ENCODE measurements around the gene KIAA0513. TPM values are rescaled to one million over a fixed set of nuclear protein-coding genes. Genes with fewer than 3 reads are reported as not detected.
"Not testable (repeated sequence)": the region's sequence is repeated elsewhere in the genome, so short reads cannot be mapped to it uniquely, and the experiment has no call there.

KIAA0513 gene
- polyA plus RNA-seq, 3 donors, result 2.4 to 7.3 (median 4.7) TPM

DNA sequence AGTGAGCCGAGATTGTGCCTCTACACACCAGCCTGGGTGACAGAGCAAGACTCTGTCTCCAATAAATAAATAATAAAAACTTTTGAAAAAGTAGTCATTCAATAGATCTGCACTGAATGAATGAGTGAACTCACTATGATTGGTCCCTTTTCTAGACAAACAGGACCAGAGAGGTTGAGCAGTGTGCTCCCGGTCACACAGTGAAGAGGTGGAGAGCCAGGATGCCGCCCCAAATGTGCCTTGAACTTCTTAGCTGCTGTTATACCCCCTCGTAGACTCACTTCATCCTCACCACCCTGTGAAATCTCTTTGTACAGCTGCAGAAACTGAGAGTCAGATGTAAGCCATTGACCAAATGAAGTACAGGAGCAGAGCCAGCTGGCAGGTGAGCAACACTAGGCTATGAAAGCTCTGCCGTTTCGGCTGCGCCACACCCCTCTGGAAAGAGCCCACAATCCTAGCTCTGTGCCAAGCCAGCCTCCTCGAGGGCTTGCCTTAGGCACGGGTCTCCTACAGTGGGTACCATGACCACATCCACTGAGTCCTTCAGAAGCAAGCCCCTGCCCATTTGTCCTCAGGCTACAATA lies 7.8 kb upstream of the KIAA0513 start:
- no peak overlapping the region for H3K27ac ChIP-seq (ENCODE audit: low read depth, low read length)
- WGBS, 3 donors, result 33 to 66% (median 65%) methylated on average over 9 of the region's 9 CpGs

DNA sequence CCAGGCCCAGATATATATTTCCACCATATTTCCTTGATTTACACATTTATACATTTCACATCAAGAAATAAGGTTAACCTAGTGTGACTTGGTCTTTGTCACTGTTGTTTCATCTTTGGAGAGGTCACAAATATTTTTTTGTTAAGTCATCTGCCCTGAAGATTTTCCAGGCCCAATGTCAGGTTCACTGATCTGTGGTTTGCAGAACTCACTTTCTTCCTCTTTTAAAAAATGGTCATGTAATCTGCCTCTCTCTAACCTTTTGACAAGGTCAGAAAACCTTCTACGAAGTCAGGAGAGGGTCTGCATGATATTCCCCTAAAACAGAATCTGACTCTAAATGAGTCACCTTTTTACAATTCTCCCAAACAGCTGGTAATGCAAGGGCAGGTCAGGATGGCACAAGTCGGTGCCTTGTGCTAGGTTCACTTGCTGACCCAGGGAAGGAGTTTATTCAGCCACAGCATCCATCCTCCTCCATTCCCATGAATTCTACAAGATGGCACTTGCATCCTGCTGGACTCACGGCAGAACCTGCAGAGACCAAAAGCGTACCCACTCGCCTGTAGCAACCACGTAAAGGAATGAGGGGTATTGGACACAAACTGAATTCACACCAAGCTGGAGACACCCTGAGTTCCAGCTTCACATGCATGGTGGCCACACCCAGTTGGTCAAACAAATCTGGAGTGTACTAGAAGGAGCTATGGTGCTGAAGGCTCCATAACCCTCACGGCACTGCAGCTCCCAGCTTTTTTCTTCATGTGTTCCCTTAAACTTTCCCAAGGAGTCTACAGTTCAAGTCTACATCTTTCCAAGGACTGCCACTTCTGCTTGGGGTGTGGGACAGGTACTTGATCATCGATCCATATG lies 1.6 kb upstream of the KIAA0513 start:
- 82 to 86% (median 82%) methylated on average over 8 of the region's 8 CpGs for WGBS, 3 donors

DNA sequence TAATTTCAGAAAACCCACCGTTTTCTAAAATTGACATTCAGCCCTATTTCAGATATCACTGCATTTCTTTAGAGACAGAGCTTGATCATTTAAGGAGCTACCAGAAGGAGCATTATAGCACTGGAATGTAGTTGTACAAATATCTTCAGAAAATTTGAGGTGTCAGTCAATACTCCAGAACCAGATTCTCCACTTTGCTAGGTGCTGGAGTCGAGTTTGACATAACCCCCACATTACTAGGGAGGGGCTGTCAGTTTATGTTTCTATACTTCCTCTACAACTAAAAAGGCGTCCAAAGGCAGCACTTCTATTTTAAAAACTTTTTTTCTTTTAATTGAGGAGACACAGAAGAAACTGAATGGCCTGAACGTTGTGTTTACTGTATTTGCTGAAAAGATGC lies 892 bp upstream of the KIAA0513 start:
- WGBS, 3 donors, result 34 to 48% (median 42%) methylated on average over 4 of the region's 4 CpGs
- H3K27ac ChIP-seq (ENCODE audit: low read depth, low read length), result no peak overlapping the region

More for the DNA sequence above, 1.6 kb upstream of the KIAA0513 start:
- H3K27ac ChIP-seq (ENCODE audit: low read depth, low read length), result no peak overlapping the region

DNA sequence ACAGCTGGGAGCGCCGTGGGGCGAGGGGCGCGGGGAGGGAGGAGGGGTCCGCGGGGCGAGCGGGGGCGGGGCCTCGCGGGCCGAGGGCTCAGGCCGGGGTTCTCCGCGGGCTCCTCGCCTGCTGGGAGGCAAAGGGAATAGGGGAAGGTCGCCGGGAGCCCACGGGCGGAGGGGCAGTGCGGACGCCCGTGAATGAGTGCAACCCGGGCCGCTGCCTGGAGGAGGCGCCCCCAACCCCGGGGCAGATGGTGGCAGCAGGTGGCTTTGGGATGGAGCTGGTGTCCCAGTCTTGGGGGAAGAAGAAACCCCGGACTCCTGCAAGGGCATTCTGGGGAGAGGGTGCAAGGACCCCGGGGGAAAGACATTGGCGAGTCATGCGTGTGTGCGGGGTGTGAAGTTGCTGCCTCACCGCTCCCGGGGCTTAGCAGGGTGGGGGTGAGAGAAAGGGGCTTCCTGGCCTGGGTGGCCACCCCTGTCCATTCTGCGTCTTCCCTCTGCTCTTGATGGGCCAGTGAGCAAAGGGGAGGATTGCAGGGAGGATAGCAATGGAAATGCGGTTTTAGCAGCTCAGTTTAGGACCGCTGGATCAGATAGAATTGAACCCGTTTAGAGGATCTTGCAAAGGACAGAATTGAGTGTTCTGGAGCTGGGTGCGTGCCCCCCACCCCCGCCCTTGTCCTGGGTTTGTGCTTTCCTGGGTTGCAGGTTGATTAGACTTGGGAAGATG lies 526 bp downstream of the KIAA0513 start:
- H3K27ac ChIP-seq (ENCODE audit: low read depth, low read length), result no peak overlapping the region
- WGBS, 3 donors, result 3% methylated on average over 30 to 41 of the region's 41 CpGs

DNA sequence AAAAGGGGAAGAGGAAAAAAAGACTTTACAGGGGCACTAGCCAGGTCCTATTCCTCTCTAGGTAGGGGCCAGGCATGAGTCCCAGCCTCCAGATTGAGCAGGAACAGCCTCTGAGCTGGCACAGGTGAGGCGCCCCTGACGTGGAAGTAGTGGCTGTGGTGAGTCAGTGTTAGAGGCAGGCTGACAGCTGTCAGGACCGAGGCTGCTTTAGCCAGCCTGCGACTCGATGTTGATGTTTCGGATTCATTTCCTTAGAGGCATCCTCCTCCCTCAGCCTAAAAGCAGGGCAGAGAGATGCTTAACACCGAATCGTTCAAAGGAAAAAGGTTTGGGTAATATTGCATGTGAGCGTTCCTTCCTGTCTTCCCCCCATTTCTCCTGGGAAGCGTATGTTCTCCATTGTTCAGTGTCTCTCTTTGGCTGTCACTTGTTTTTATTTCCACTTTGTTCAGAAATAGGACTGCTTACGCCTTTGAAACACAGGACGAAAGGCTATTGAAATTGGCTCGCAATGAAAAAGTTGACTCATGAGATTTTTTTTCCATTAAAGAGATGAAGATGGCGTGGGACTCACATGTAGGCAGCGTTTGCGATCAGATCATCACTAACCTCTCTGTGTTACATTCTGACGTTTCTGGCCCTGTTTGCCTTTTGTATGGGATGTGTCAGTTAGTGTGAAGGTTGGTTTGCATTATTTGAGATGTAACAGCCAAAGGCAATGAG lies 1.3 kb downstream of the KIAA0513 start:
- WGBS, 3 donors, result 18 to 29% (median 19%) methylated on average over 17 of the region's 17 CpGs
- H3K27ac ChIP-seq (ENCODE audit: low read depth, low read length), result no peak overlapping the region

DNA sequence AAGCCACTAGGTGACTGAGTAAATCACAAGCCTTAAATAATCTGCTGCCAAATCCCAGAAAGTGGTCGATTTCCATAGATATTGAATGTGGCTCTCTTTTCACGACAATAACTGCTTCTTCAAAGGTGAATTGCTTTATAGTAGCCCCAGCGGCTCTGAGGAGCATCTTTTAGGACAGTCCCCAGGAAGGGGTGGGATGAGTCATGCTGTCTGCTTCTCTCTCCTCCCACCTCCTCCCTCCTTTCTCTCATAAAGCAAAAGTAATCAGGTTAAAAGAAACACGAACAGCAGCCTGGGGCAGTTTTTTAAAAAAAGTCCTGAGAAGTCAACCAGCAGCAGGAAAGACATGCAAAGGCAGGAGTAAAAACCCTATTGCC lies 1.8 kb downstream of the KIAA0513 start:
- H3K27ac ChIP-seq (ENCODE audit: low read depth, low read length), result no peak overlapping the region
- WGBS, 3 donors, result 23 to 38% (median 27%) methylated on average over 4 of the region's 4 CpGs

DNA sequence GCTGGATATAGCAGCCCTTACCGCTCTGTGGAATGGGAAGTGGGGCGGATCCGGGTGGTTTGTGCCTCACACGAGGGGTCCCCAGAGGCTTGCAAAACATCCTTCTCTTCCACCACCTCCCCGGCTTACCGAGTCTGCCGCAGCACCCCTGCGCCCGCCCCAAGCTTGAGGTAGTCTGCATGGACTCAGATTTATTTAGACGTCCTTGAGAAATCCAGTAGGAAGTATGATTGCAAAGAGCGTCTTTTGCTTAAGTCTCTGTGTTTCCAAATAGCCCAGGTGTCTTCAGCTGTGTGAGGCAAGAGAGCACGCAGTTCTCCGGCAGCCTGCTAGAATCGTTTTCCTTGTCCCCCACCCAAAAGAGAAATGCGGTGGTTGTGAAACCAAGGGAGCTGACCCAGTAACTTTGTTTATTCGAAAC lies 2.4 kb downstream of the KIAA0513 start:
- H3K27ac ChIP-seq (ENCODE audit: low read depth, low read length), result no peak overlapping the region

DNA sequence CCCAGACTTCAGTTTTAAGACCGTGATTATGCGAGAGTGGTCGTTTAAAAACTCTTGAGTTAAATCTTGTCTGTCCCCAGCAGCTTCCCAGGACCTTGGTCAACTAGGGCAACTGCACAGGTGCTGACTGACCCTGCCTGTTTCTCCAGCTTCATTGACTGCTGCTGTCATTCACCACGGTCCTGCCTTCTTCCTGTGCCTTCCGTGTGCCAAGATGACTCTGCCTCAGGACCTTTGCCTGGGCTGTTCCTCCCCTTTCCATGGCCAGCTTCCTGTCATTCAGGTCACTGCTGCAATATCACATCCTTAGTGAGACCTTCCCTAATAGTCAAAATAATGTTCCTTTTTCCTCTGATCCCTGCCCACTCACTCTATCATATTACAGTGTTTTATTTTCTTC lies 3.9 kb downstream of the KIAA0513 start:
- no peak overlapping the region for H3K27ac ChIP-seq (ENCODE audit: low read depth, low read length)
- 68 to 75% (median 73%) methylated on average over 5 of the region's 5 CpGs for WGBS, 3 donors

More for the DNA sequence above, 2.4 kb downstream of the KIAA0513 start:
- 50 to 80% (median 51%) methylated on average over 16 of the region's 16 CpGs for WGBS, 3 donors

DNA sequence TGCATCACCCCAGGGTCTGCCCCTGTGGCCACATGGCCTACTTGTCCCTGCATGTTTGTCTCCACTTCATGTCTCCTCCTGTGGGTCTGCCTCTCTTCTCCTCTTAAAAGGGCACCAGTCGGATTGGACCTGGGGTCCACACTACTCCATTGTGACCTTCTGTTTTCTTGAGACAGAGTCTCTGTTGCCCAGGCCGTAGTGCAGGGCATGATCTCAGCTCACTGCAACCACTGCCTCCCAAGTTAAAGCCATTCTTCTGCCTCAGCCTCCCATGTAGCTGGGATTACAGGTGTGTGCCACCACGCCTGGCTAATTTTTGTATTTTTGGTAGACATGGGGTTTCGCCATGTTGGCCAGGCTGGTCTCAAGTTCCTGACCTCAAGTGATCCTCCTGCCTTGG lies 4.6 kb downstream of the KIAA0513 start:
- H3K27ac ChIP-seq (ENCODE audit: low read depth, low read length), result not testable (repeated sequence)
- 95 to 99% (median 99%) methylated on average over 4 of the region's 4 CpGs for WGBS, 3 donors

DNA sequence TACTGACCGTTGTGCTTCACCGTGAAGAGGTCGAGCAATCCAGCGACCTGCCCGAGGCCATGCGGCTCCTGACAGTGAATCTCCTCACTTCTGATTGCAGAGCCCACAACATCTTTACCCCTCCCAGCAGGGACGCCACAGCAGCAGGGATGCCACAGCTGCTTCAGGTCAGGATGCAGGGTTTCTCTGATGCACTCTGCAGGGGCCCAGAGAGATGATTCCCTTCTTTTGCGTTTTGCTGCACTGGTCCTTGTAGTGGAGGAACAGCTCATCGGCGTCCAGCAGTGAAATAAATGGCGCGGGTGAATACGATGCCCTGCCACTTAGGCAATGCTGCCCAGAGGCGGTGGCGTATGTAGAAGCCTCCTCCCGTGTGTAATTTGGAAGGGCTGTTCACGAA lies 5.6 kb downstream of the KIAA0513 start:
- 89 to 94% (median 93%) methylated on average over 17 of the region's 17 CpGs for WGBS, 3 donors
- H3K27ac ChIP-seq (ENCODE audit: low read depth, low read length), result no peak overlapping the region

DNA sequence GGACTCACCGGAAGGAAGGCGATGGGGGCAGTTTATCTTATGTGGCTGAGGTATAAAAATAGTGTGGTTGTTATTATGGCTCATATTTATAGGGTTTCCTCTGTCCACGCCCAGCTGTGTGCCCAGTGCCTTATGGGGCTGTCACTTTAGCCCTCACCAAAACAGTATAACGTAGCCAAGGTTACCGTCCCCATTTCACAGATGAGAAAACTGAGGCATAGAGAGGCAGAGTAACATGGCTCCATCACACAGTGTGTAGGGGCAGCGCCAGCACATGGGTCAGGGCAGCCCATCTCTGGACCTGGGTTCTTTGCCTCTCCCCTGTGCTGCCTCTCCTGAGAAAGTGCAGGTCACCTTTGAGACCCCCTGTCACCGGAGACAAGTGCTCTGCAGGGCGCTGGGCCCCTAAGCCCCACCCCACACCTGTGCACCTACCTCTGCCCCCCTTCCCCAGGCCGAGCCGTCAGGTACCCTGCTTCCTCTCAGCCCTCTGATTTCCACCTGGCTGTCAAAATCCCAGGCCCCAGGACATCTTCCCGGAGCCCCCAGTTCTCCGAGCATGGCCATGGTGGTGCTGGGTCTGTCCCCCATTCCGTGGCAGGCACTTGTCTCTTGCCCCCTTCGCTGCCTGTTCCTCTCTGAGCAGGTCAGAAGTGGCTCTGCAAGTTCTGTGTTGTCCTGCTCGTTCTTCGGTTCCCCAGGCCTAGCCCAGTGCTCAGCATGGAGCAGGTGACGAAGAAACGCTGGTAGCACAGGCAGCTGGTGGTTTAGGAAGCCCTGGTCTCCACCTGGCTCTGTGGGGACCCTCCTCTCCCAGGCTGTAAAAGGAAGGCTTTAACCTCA lies 7.2 kb downstream of the KIAA0513 start:
- H3K27ac ChIP-seq (ENCODE audit: low read depth, low read length), result no peak overlapping the region
- WGBS, 3 donors, result 90 to 92% (median 91%) methylated on average over 18 of the region's 18 CpGs

DNA sequence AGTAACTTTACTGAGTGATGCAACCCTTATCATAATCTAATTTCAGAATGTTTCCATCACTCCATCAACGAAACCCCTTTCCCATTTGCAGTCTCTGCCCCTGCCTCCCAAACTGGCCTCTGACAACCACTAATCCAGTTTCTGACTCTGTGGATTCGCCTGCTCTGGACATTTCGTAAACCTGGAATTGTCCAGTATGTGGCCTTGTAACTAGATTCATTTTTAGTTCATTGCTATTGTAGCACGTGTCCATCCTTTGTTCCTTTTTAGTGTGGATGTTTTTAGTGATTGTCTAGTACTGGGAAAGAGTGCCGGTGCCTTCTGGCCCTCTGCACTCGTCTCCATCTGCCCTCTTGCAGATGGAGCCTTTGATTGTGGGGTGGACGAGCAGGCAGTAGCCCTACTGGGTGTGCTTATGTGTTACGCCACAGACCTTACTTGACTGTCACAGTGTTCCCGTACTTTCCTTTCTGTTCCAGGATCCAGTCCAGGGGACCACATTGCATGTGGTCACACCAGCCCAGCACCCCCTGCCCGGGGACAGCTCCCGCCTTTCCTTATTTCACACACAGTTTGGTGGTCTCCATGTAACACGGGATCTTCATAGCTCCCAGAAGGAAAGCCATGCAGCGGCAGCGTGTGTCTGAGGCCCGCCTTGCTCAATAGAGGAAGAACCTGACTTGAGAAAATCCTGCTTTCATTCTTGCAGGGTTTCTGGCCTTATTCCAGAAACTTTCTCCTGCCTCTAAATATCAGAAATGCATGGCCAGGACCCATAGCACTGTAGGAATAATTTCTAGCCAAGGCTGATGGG lies 8.8 kb downstream of the KIAA0513 start:
- 73 to 86% (median 78%) methylated on average over 15 of the region's 15 CpGs for WGBS, 3 donors
- H3K27ac ChIP-seq (ENCODE audit: low read depth, low read length), result no peak overlapping the region

DNA sequence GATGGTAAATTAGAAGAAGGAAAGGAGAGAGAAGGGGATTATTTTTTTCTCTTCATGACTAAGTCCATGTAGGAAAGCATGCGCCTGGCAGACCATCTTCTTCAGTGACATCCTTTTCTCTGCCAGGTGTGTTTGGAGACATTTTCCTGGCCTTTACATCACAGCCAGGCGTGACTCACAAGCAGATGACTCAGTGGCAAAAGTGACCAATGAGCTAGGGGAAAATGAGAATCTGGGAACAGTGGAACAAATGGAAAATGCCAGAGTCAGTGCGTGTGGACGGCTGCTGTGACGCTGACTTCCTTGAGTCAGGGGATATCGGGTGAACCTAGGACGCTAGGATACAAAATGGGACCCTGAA lies 9.4 kb downstream of the KIAA0513 start:
- WGBS, 3 donors, result 82 to 94% (median 85%) methylated on average over 7 of the region's 7 CpGs
- H3K27ac ChIP-seq (ENCODE audit: low read depth, low read length), result no peak overlapping the region

DNA sequence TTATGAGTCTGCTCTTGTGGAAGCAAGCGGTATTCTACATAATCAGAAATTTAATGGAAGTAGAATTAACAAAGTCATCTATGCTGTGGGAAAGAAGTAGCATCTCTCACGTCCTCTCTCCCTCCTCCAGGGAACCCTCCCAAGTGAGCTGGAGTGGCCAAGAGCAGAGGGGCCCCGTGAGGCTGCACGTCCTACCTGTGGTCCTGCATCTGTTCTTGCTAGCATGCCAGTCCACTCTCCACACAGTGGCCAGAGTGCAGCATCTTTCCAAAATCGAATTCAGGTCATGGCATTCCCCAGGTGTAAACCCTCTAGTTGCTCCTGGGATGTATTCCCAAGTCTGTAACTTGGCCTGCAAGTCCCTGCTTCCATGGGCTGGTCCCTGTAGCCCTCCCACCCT lies 10.1 kb downstream of the KIAA0513 start:
- WGBS, 3 donors, result 87 to 90% (median 87%) methylated on average over 5 of the region's 5 CpGs
- no peak overlapping the region for H3K27ac ChIP-seq (ENCODE audit: low read depth, low read length)

DNA sequence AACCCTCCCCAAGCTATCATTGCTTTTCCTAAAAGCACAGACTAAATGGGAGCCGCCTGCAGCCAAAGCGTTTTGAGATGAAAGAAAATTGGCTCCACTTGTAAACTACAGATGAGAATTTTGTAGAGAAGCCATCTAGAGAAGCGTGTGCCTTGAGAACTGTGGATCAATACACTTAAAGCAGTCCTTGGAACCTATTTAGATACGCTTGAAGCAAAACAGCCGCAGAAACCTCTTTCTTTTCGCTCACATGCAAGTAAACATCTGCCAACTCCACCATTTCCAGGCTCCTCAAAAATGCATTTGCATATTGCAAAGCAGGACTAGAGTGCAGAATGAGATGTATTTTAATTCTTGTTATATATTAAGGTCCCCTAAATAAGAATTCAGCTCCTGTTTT lies 13.1 kb downstream of the KIAA0513 start:
- H3K27ac ChIP-seq (ENCODE audit: low read depth, low read length), result no peak overlapping the region
- WGBS, 3 donors, result 71 to 82% (median 82%) methylated on average over 6 of the region's 6 CpGs

DNA sequence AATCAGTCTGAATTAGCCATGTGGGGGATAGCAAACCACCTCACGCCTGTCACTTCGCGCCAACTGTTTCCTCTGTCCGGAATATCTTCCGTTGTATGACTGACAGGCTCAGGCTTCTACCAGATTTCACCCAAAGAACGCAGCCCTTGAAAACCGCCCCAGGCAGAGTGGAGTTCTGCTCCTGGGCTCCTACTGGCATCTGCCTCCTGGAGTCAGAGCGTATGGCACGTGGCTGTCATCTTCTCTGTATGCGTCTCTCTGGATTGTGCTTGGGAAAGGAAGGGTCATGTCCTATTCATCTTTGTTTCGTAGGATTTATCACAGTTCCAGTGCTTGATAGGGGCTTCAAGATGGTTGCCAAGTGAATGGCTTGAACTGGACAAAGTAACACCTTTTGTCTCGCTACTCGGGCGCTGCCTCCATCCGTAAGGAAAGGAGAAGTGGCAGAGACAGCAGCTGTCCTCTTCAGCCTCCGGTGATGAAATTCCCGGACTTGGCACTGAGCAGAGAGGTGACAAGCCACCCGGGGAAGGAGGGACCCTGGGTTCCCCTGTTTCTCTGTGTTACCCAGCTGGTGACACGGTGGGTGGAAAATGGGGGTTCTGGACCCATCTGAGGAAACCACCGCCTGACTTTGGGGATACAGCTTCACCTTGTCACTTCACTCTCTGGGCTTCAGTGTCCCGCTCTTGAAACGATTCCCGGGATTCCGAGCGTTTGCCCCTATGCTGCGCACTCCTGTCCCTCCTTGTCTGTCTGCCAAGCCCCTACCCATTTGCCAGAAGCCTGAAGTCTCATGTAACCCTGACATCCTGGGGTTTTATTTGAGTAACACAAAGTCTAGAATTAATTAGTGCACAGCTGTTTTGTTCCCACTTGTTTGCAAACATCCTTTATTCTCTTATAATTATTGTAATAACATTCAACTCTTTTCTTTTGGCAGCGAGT lies 13.9 kb downstream of the KIAA0513 start:
- 79% methylated on average over 27 of the region's 27 CpGs for WGBS, 3 donors
- no peak overlapping the region for H3K27ac ChIP-seq (ENCODE audit: low read depth, low read length)
